ENCODE results near the gene PIK3AP1. TPM values are rescaled to one million over a fixed set of nuclear protein-coding genes. Genes with fewer than 3 reads are reported as not detected.

Gene PIK3AP1
- total RNA-seq, 1 experiment from 2014 or later: 1.7 TPM

- no peak overlapping the region for H2BK15ac ChIP-seq (ENCODE audit: low read depth, low read length)
- no peak overlapping the region for H4K91ac ChIP-seq (ENCODE audit: insufficient read length, low read depth, low read length)
- H3K79me2 ChIP-seq (ENCODE audit: insufficient read depth, low read length): no peaks in the 10 kb centered on the region
- no peak overlapping the region for H3K18ac ChIP-seq (ENCODE audit: insufficient read length, low read depth, low read length)
- no peaks in the 10 kb centered on the region; a peak in 1 of 5 replicates for H3K9me3 Mint-ChIP-seq
- no peak overlapping the region for H3K9ac ChIP-seq (ENCODE audit: extremely low read depth, insufficient read length, low read length)
- no peaks in the 10 kb centered on the region for H3K4me1 Mint-ChIP-seq
- H3K27ac ChIP-seq (ENCODE audit: insufficient read length, low read depth, low read length): no peak overlapping the region
- WGBS (ENCODE audit: extremely low coverage, insufficient read length, low lambda C conversion rate): no CpG with 5 or more reads among the region's 6 CpGs
- no peak overlapping the region for H3K4me3 Mint-ChIP-seq
- H3K27me3 Mint-ChIP-seq (ENCODE audit: low read depth): no peaks in the 10 kb centered on the region
- H2BK20ac ChIP-seq (ENCODE audit: low read depth, low read length, poor library complexity, severe bottlenecking): no peak overlapping the region
- H4K8ac ChIP-seq (replicated peaks; ENCODE audit: insufficient read length, low read depth, low read length): no peak overlapping the region
- no peak for DNase-seq
- no peaks in the 10 kb centered on the region for H3K9me3 ChIP-seq (ENCODE audit: control insufficient read depth, low read depth, low read length)
- no peak overlapping the region for H2AK5ac ChIP-seq (ENCODE audit: insufficient read length, low read length)
- no peak for TF ChIP-seq CTCF (conservative IDR thresholded peaks at IDR 0.05)
- no peaks in the 10 kb centered on the region for H3K23me2 ChIP-seq (ENCODE audit: insufficient read length, low read depth, low read length, poor library complexity, severe bottlenecking)
- H2BK5ac ChIP-seq (ENCODE audit: insufficient read length, low read length): no peak overlapping the region
- no peak overlapping the region for H3K23ac ChIP-seq (ENCODE audit: insufficient read length, low read depth, low read length)
- no peak overlapping the region for H3K14ac ChIP-seq (ENCODE audit: insufficient read depth, low read length)
- no peak overlapping the region for H3K4ac ChIP-seq (ENCODE audit: low read depth, low read length)
- no peaks in the 10 kb centered on the region for H3K4me1 ChIP-seq (ENCODE audit: insufficient read depth, low read length)
- H3T11ph ChIP-seq (ENCODE audit: low read length): no peak overlapping the region
- no peaks in the 10 kb centered on the region for H4K20me1 ChIP-seq (ENCODE audit: control insufficient read depth, insufficient read depth, insufficient read length)
- H3K56ac ChIP-seq (ENCODE audit: insufficient read length, low read depth, low read length): no peak overlapping the region
- no peaks in the 10 kb centered on the region for H3K36me3 Mint-ChIP-seq (ENCODE audit: insufficient read depth in 1 of 3, low read depth in 3 of 3)
- no peak overlapping the region for H3K4me2 ChIP-seq (ENCODE audit: insufficient read depth, insufficient read length, low read length)
- H2BK12ac ChIP-seq (ENCODE audit: insufficient read length, low read depth, low read length): no peak overlapping the region
- no peak overlapping the region for H2BK120ac ChIP-seq (ENCODE audit: low read depth, low read length, poor library complexity, severe bottlenecking)
- no peaks in the 10 kb centered on the region for H3K27me3 ChIP-seq (ENCODE audit: insufficient read depth, low read length)
- H2AFZ ChIP-seq (ENCODE audit: low read length): no peak overlapping the region
- H3K27ac Mint-ChIP-seq: no peak overlapping the region
- no peak overlapping the region for H4K5ac ChIP-seq (ENCODE audit: insufficient read length, low read depth, low read length)
- no peaks in the 10 kb centered on the region for H3K79me1 ChIP-seq (ENCODE audit: insufficient read depth, low read depth, low read length, poor library complexity, severe bottlenecking)
These were observed 81.6 kb downstream of the PIK3AP1 start for GRCh38 chr10:96638696-96639095.

Measured in H9 (cell line).